ENCODE measurements around the gene PSMG4. TPM values are rescaled to one million over a fixed set of nuclear protein-coding genes. Genes with fewer than 3 reads are reported as not detected.

Gene PSMG4
- total RNA-seq, 8 experiments from 2014 or later = 19.9 to 55.0 (median 30.1) TPM

GRCh38 chr6:3296078-3296477 lies 37.3 kb downstream of the PSMG4 start:
- in situ Hi-C loops (cut with MboI; ENCODE audit: low pct_unique_long_range_greater_than_20kb in 2 of 9, low sequenced_read_pairs in 9 of 9, unreplicated experiment in 9 of 9) = loop anchor here in 4 of 9 experiments (25.0 kb wide), 4 partner anchors 166 to 716 kb away; partner anchors contain the start of gene SLC22A23 (in 3 of the 4)
- Histone ChIP-seq H3K4me1 (replicated peaks in 1 of 2) (peaks cover 0 to 12% of the 10 kb centered on the region in 2 donors), H3K4me3 (no peak overlapping the region), H3K27ac (no peak overlapping the region)
- 64 to 100% (median 93%) methylated on average over 1 to 9 of the region's 10 CpGs; no CpG with 5 or more reads in 1 of the 10 experiments for WGBS, 10 experiments
- ATAC-seq (replicated peaks in 6 of 8) = no peak

GRCh38 chr6:3296537-3296936 lies 37.8 kb downstream of the PSMG4 start:
- in situ Hi-C loops (cut with MboI; ENCODE audit: low pct_unique_long_range_greater_than_20kb in 2 of 9, low sequenced_read_pairs in 9 of 9, unreplicated experiment in 9 of 9) = loop anchor here in 4 of 9 experiments (25.0 kb wide), 4 partner anchors 166 to 716 kb away; partner anchors contain the start of gene SLC22A23 (in 3 of the 4)
- H3K4me3 ChIP-seq = no peak overlapping the region
- no peak for ATAC-seq (replicated peaks in 6 of 8)
- peaks cover 0 to 12% of the 10 kb centered on the region in 2 donors for H3K4me1 ChIP-seq (replicated peaks in 1 of 2)
- 80 to 100% (median 93%) methylated on average over 1 to 10 of the region's 11 CpGs; no CpG with 5 or more reads in 2 of the 10 experiments for WGBS, 10 experiments
- no peak overlapping the region for H3K27ac ChIP-seq

GRCh38 chr6:3297006-3297405 lies 38.3 kb downstream of the PSMG4 start:
- 39 to 89% (median 70%) methylated on average over 1 to 7 of the region's 9 CpGs; no CpG with 5 or more reads in 1 of the 10 experiments for WGBS, 10 experiments
- Histone ChIP-seq H3K27ac (no peak overlapping the region), H3K4me3 (no peak overlapping the region), H3K4me1 (replicated peaks in 1 of 2) (peaks cover 0 to 12% of the 10 kb centered on the region in 2 donors)
- in situ Hi-C loops (cut with MboI; ENCODE audit: low pct_unique_long_range_greater_than_20kb in 2 of 9, low sequenced_read_pairs in 9 of 9, unreplicated experiment in 9 of 9) = loop anchor here in 4 of 9 experiments (25.0 kb wide), 4 partner anchors 165 to 715 kb away; partner anchors contain the start of gene SLC22A23 (in 3 of the 4)
- ATAC-seq (replicated peaks in 6 of 8) = peak in 3 of 8 experiments; percentile 41 to 59 (median 53)

- no peak overlapping the region for H3K27ac ChIP-seq
- WGBS, 10 experiments = 70 to 100% (median 89%) methylated on average over 1 to 8 of the region's 11 CpGs; no CpG with 5 or more reads in 3 of the 10 experiments
- in situ Hi-C loops (cut with MboI; ENCODE audit: low pct_unique_long_range_greater_than_20kb in 2 of 9, low sequenced_read_pairs in 9 of 9, unreplicated experiment in 9 of 9) = loop anchor here in 4 of 9 experiments (25.0 kb wide), 4 partner anchors 164 to 714 kb away; partner anchors contain the start of gene SLC22A23 (in 3 of the 4)
- no peak overlapping the region for H3K4me3 ChIP-seq
- H3K4me1 ChIP-seq (replicated peaks in 1 of 2) = peaks cover 0 to 12% of the 10 kb centered on the region in 2 donors
- ATAC-seq (replicated peaks in 6 of 8) = no peak
These were observed 39.2 kb downstream of the PSMG4 start for GRCh38 chr6:3297909-3298308.

GRCh38 chr6:3299221-3299620 lies 40.5 kb downstream of the PSMG4 start:
- no peak for ATAC-seq (replicated peaks in 6 of 8)
- Histone ChIP-seq H3K4me3 (no peak overlapping the region), H3K4me1 (replicated peaks in 1 of 2) (peaks cover 0 to 12% of the 10 kb centered on the region in 2 donors), H3K27ac (no peak overlapping the region)
- in situ Hi-C loops (cut with MboI; ENCODE audit: low pct_unique_long_range_greater_than_20kb in 2 of 9, low sequenced_read_pairs in 9 of 9, unreplicated experiment in 9 of 9) = loop anchor here in 4 of 9 experiments (25.0 kb wide), 4 partner anchors 163 to 713 kb away; partner anchors contain the start of gene SLC22A23 (in 3 of the 4)
- WGBS, 10 experiments = 50 to 97% (median 93%) methylated on average over 1 to 10 of the region's 10 CpGs; no CpG with 5 or more reads in 1 of the 10 experiments

- no peak overlapping the region for H3K4me3 ChIP-seq
- H3K27ac ChIP-seq = no peak overlapping the region
- in situ Hi-C loops (cut with MboI; ENCODE audit: low pct_unique_long_range_greater_than_20kb in 2 of 9, low sequenced_read_pairs in 9 of 9, unreplicated experiment in 9 of 9) = no loop called here
- no peak for ATAC-seq (replicated peaks in 6 of 8)
- no peaks in the 10 kb centered on the region for H3K4me1 ChIP-seq (replicated peaks in 1 of 2)
- 88 to 100% (median 96%) methylated on average over 3 to 8 of the region's 8 CpGs; no CpG with 5 or more reads in 1 of the 10 experiments for WGBS, 10 experiments
These were observed 42.8 kb downstream of the PSMG4 start for GRCh38 chr6:3301506-3301905.

GRCh38 chr6:3303795-3304411 lies 45.2 kb downstream of the PSMG4 start:
- H3K27ac ChIP-seq = no peak overlapping the region
- H3K4me3 ChIP-seq = no peak overlapping the region
- 4 to 100% (median 94%) methylated on average over 1 to 3 of the region's 3 CpGs for WGBS, 10 experiments
- in situ Hi-C loops (cut with MboI; ENCODE audit: low pct_unique_long_range_greater_than_20kb in 2 of 9, low sequenced_read_pairs in 9 of 9, unreplicated experiment in 9 of 9) = no loop called here
- H3K4me1 ChIP-seq (replicated peaks in 1 of 2) = no peaks in the 10 kb centered on the region
- peak in 3 of 8 experiments; percentile 60 to 98 (median 62) for ATAC-seq (replicated peaks in 6 of 8)

GRCh38 chr6:3304500-3305215 lies 45.9 kb downstream of the PSMG4 start:
- ATAC-seq (replicated peaks in 6 of 8) = no peak
- Histone ChIP-seq H3K4me1 (replicated peaks in 1 of 2) (no peaks in the 10 kb centered on the region), H3K4me3 (no peak overlapping the region), H3K27ac (no peak overlapping the region)
- WGBS, 10 experiments = 67 to 100% (median 92%) methylated on average over 1 to 9 of the region's 16 CpGs; no CpG with 5 or more reads in 2 of the 10 experiments
- in situ Hi-C loops (cut with MboI; ENCODE audit: low pct_unique_long_range_greater_than_20kb in 2 of 9, low sequenced_read_pairs in 9 of 9, unreplicated experiment in 9 of 9) = no loop called here

GRCh38 chr6:3305216-3305565 lies 46.4 kb downstream of the PSMG4 start:
- Histone ChIP-seq H3K4me1 (replicated peaks in 1 of 2) (no peaks in the 10 kb centered on the region), H3K4me3 (no peak overlapping the region), H3K27ac (no peak overlapping the region)
- in situ Hi-C loops (cut with MboI; ENCODE audit: low pct_unique_long_range_greater_than_20kb in 2 of 9, low sequenced_read_pairs in 9 of 9, unreplicated experiment in 9 of 9) = no loop called here
- 20 to 100% (median 89%) methylated on average over 1 to 7 of the region's 8 CpGs; no CpG with 5 or more reads in 1 of the 10 experiments for WGBS, 10 experiments
- no peak for ATAC-seq (replicated peaks in 6 of 8)

GRCh38 chr6:3305831-3306230 lies 47.1 kb downstream of the PSMG4 start:
- Histone ChIP-seq H3K27ac (no peak overlapping the region), H3K4me3 (no peak overlapping the region), H3K4me1 (replicated peaks in 1 of 2) (no peaks in the 10 kb centered on the region)
- 100% methylated on average over 1 of the region's 3 CpGs; no CpG with 5 or more reads in 6 of the 10 experiments for WGBS, 10 experiments
- in situ Hi-C loops (cut with MboI; ENCODE audit: low pct_unique_long_range_greater_than_20kb in 2 of 9, low sequenced_read_pairs in 9 of 9, unreplicated experiment in 9 of 9) = no loop called here
- no peak for ATAC-seq (replicated peaks in 6 of 8)

- WGBS, 10 experiments = 100% methylated on average over 2 to 5 of the region's 10 CpGs; no CpG with 5 or more reads in 8 of the 10 experiments
- in situ Hi-C loops (cut with MboI; ENCODE audit: low pct_unique_long_range_greater_than_20kb in 2 of 9, low sequenced_read_pairs in 9 of 9, unreplicated experiment in 9 of 9) = no loop called here
- ATAC-seq (replicated peaks in 6 of 8) = no peak
These were observed 48.1 kb downstream of the PSMG4 start for GRCh38 chr6:3306848-3307247.

GRCh38 chr6:3307436-3307835 lies 48.7 kb downstream of the PSMG4 start:
- 88 to 94% (median 92%) methylated on average over 2 to 8 of the region's 12 CpGs; no CpG with 5 or more reads in 4 of the 10 experiments for WGBS, 10 experiments
- in situ Hi-C loops (cut with MboI; ENCODE audit: low pct_unique_long_range_greater_than_20kb in 2 of 9, low sequenced_read_pairs in 9 of 9, unreplicated experiment in 9 of 9) = no loop called here

More at GRCh38 chr6:3306848-3307247, 48.1 kb downstream of the PSMG4 start:
- Histone ChIP-seq H3K27ac (no peak overlapping the region), H3K4me1 (replicated peaks in 1 of 2) (no peaks in the 10 kb centered on the region), H3K4me3 (no peak overlapping the region)

GRCh38 chr6:3308106-3308505 lies 49.4 kb downstream of the PSMG4 start:
- Histone ChIP-seq H3K4me3 (no peak overlapping the region), H3K27ac (no peak overlapping the region), H3K4me1 (replicated peaks in 1 of 2) (peaks cover 0 to 2% of the 10 kb centered on the region in 2 donors)
- WGBS, 10 experiments = 80 to 100% (median 92%) methylated on average over 1 to 7 of the region's 10 CpGs; no CpG with 5 or more reads in 4 of the 10 experiments
- in situ Hi-C loops (cut with MboI; ENCODE audit: low pct_unique_long_range_greater_than_20kb in 2 of 9, low sequenced_read_pairs in 9 of 9, unreplicated experiment in 9 of 9) = no loop called here
- ATAC-seq (replicated peaks in 6 of 8) = no peak

More at GRCh38 chr6:3307436-3307835, 48.7 kb downstream of the PSMG4 start:
- Histone ChIP-seq H3K4me3 (no peak overlapping the region), H3K27ac (no peak overlapping the region), H3K4me1 (replicated peaks in 1 of 2) (no peaks in the 10 kb centered on the region)
- ATAC-seq (replicated peaks in 6 of 8) = no peak
